HepG2 (cell line): ENCODE data around the gene TFRC. TPM values are rescaled to one million over a fixed set of nuclear protein-coding genes. Genes with fewer than 3 reads are reported as not detected.

Experiments
- BRF2 ChIP-seq: sonication (generic); formaldehyde crosslinking; IDR thresholded peaks from 2 replicates; pipeline ENCODE4 v1.8.1; 2022; ENCODE audit warnings: mild to moderate bottlenecking, missing genetic modification reagents
- CSRNP1 ChIP-seq: sonication (generic); formaldehyde crosslinking; IDR thresholded peaks from 2 replicates; pipeline ENCODE4 v1.8.1; 2023; ENCODE audit warnings: mild to moderate bottlenecking, missing genetic modification reagents
- DMAP1 ChIP-seq: IDR thresholded peaks from 2 replicates; pipeline ENCODE4 v1.6.1; 2016
- ELF1 ChIP-seq: sonication (generic); formaldehyde crosslinking; IDR thresholded peaks from 2 replicates; pipeline ENCODE4 v1.4.0; 2020; ENCODE audit warnings: missing genetic modification reagents
- ELF4 ChIP-seq: sonication (generic); formaldehyde crosslinking; IDR thresholded peaks from 2 replicates; pipeline ENCODE4 v1.5.0; 2020; ENCODE audit warnings: missing genetic modification reagents, mild to moderate bottlenecking, moderate library complexity, borderline replicate concordance
- HINFP ChIP-seq: sonication (generic); formaldehyde crosslinking; IDR thresholded peaks from 2 replicates; pipeline ENCODE4 v1.4.0; 2020; ENCODE audit warnings: low read depth, mild to moderate bottlenecking, missing genetic modification reagents
- NCOA2 ChIP-seq: sonication (generic); formaldehyde crosslinking; IDR thresholded peaks from 2 replicates; pipeline ENCODE4 v1.8.0; 2022; ENCODE audit warnings: inconsistent platforms
- PITX1 ChIP-seq: sonication (generic); formaldehyde crosslinking; IDR thresholded peaks from 2 replicates; pipeline ENCODE4 v1.5.1; 2020; ENCODE audit warnings: mild to moderate bottlenecking, missing genetic modification reagents
- POLR2AphosphoS5 ChIP-seq: IDR thresholded peaks from 2 replicates; pipeline ENCODE4 v1.6.1; 2012; ENCODE audit warnings: low read depth, low read length
- ZBTB21 ChIP-seq: sonication (generic); formaldehyde crosslinking; IDR thresholded peaks from 2 replicates; pipeline ENCODE4 v1.4.0; 2020; ENCODE audit warnings: missing genetic modification reagents
- ZNF687 ChIP-seq: sonication (generic); formaldehyde crosslinking; IDR thresholded peaks from 2 replicates; pipeline ENCODE4 v1.5.1; 2020; ENCODE audit warnings: mild to moderate bottlenecking, missing genetic modification reagents, moderate library complexity
- ZNF746 ChIP-seq: sonication (generic); formaldehyde crosslinking; IDR thresholded peaks from 2 replicates; pipeline ENCODE4 v1.8.0; 2022; ENCODE audit warnings: mild to moderate bottlenecking, missing genetic modification reagents
- ZNF879 ChIP-seq: sonication (generic); formaldehyde crosslinking; IDR thresholded peaks from 2 replicates; pipeline ENCODE4 v1.8.1; 2023; ENCODE audit warnings: missing genetic modification reagents
- polyA plus RNA-seq, 8 experiments: library from polyadenylated mRNA; depleted of rRNA in 3 of 8; stranded (reverse) in 7 of 8; unstranded in 1 of 8; fragments of >200 nt; fragmentation: Illumina TruSeq in 4 of 8; extraction: Trizol in 4 of 8; gene quantifications; 2 replicates each; pipeline versions ENCODE4 v1.2.1 to v1.2.3, GENCODE V29; 2011 to 2016; ENCODE audit warnings: low read depth in 4 of 8, missing spikeins in 1 of 8, mixed read lengths in 1 of 8; ENCODE audit not compliant: insufficient read depth in 1 of 8
- total RNA-seq, 5 experiments: library from RNA; depleted of rRNA; stranded (reverse); fragments of >200 nt; fragmentation: Illumina TruSeq; extraction: Trizol; gene quantifications; 2 replicates each; pipeline ENCODE4 v1.2.3, GENCODE V29; 2016; ENCODE audit warnings: low read depth in 1 of 5
- TF ChIP-seq, protein P1 (sequence below): sonication (generic); formaldehyde crosslinking; IDR thresholded peaks from 2 replicates; pipeline ENCODE4 v1.9.0; 2022; ENCODE audit warnings: missing genetic modification reagents, mild to moderate bottlenecking, borderline replicate concordance
- TF ChIP-seq, protein P2 (sequence below): sonication (generic); formaldehyde crosslinking; conservative IDR thresholded peaks from 2 replicates; pipeline ENCODE4 v1.4.0; 2020; ENCODE audit warnings: missing genetic modification reagents

TFRC gene
- total and polyA plus RNA-seq, 2 of the 13 experiments (the other 11 are each of a cell fraction or from before 2014, with no cell fraction given) = 188 to 274 TPM

DNA sequence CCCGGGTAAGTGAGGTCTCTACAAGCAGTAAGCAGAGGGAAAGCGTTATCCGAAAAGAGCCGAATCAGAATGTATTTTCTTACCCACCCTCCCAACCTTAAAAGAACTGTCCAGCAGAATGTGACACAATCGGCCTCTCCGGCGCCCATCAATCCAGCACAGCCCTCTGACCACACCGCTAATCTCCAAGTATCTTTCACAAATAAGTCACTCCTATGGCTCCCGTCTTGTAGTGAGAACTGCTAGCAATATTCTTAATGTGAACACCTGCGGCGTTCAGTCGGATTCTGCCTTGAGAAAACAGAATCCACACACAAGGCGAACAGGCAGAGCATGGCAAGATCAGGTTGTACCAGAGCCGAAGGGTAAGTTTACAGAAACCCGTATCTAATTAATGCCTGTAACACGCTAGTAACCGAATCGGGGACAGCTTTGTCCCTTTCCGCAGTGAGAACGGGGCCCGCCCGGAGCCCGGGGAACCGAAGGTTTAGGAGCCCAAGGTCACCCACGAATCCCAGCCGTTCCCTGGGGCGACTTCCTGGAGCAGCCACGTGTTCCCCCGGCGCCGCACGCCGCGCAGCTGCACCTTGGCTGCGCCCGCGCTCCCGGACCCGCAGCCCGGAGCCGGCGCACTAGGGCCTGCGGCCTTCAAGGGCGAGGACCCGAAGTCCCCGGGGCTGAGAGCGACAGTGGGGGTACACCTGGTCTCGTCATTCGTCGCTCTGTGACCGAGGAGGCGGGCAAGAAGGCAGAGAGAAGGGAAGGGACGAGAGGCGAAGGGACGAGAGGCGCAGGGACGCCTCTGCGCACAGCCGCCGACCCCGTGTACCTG lies 672 bp downstream of the TFRC start (continued):
- TF ChIP-seq BRF2 (no peak), ELF1 (CRISPR knock-in tag) (peak; percentile 51), CSRNP1 (CRISPR knock-in tag) (no peak), ZNF687 (CRISPR knock-in tag) (no peak; the same call in 1 of the 2 replicates), POLR2AphosphoS5 (no peak), DMAP1 (CRISPR knock-in tag) (peak; percentile 84), ZNF879 (CRISPR knock-in tag) (no peak), HINFP (no peak; the same call in 1 of the 2 replicates), PITX1 (CRISPR knock-in tag) (no peak), NCOA2 (CRISPR knock-in tag) (no peak), ZBTB21 (CRISPR knock-in tag) (no peak), ELF4 (CRISPR knock-in tag) (peak; percentile 60), ZNF746 (CRISPR knock-in tag) (no peak)
- TF ChIP-seq, protein P1, sequence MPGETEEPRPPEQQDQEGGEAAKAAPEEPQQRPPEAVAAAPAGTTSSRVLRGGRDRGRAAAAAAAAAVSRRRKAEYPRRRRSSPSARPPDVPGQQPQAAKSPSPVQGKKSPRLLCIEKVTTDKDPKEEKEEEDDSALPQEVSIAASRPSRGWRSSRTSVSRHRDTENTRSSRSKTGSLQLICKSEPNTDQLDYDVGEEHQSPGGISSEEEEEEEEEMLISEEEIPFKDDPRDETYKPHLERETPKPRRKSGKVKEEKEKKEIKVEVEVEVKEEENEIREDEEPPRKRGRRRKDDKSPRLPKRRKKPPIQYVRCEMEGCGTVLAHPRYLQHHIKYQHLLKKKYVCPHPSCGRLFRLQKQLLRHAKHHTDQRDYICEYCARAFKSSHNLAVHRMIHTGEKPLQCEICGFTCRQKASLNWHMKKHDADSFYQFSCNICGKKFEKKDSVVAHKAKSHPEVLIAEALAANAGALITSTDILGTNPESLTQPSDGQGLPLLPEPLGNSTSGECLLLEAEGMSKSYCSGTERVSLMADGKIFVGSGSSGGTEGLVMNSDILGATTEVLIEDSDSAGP (CRISPR knock-in tag) = no peak
- TF ChIP-seq, protein P2, sequence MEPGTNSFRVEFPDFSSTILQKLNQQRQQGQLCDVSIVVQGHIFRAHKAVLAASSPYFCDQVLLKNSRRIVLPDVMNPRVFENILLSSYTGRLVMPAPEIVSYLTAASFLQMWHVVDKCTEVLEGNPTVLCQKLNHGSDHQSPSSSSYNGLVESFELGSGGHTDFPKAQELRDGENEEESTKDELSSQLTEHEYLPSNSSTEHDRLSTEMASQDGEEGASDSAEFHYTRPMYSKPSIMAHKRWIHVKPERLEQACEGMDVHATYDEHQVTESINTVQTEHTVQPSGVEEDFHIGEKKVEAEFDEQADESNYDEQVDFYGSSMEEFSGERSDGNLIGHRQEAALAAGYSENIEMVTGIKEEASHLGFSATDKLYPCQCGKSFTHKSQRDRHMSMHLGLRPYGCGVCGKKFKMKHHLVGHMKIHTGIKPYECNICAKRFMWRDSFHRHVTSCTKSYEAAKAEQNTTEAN (CRISPR knock-in tag) = 0 out of 2 replicates have a peak, but pooled peaks have one; percentile 31
